Germinal center (tissue), 1 donor: Measurements from ENCODE around the gene DEFB128.

Experiments
- DNase-seq: peaks from one replicate; pipeline ENCODE4 v3.0.0; 2012; ENCODE audit warnings: mixed read lengths, low spot score

The DEFB128 gene

GRCh38 chr20:152131-152530 lies 37.4 kb downstream of the DEFB128 start:
- DNase-seq = no peak

DNA sequence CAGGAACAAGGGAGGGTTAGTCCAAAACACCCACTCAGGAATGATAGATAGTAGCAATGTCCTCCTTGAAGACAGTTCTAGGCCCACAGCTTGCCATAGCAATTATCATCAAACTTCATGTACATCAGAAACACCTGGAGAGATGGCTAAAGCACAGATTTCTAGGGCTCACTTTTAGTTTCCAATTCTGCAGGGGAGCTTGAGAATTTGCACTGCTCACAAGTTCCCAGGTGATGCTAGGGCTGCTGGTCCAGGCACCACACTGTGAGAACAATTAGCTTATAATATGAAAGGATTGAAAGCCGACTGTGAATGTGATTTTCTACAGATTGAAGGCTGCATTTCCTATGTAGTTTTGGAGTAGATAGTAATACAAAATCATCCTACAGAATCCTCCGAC lies 43.6 kb downstream of the DEFB128 start:
- DNase-seq = no peak

GRCh38 chr20:142290-142689 lies 47.2 kb downstream of the DEFB128 start, which contains the start of gene DEFB126:
DEFB126 (plus strand) TSS chr20:142590; CDS start chr20:142629, 39 bp downstream.
- no peak for DNase-seq
